Upper lobe of left lung (tissue), 4 donors: Measurements from ENCODE around the gene ACSBG1.

Experiments used
- EP300 ChIP-seq, 4 donors: sonication (generic); formaldehyde crosslinking; IDR thresholded peaks; one replicate each; pipeline ENCODE4 v1.5.1; 2017; ENCODE audit warnings: antibody characterized with exemption in 4 of 4, control low read depth in 2 of 4
- POLR2A ChIP-seq, 4 donors: fragments of 450-650 bp; IDR thresholded peaks; one replicate each; pipeline ENCODE4 v1.5.1; 2016 to 2017; ENCODE audit warnings: antibody characterized with exemption in 4 of 4, mild to moderate bottlenecking in 2 of 4
- TF ChIP-seq, protein P1 (sequence below), 6 experiments: fragments of 450-650 bp in 4 of 6; fragments of 200-600 bp in 2 of 6; sonication (generic) in 2 of 6; IDR thresholded peaks; one replicate each; pipeline ENCODE4 v1.5.1; 2016 to 2019; ENCODE audit warnings: antibody characterized with exemption in 6 of 6

DNA sequence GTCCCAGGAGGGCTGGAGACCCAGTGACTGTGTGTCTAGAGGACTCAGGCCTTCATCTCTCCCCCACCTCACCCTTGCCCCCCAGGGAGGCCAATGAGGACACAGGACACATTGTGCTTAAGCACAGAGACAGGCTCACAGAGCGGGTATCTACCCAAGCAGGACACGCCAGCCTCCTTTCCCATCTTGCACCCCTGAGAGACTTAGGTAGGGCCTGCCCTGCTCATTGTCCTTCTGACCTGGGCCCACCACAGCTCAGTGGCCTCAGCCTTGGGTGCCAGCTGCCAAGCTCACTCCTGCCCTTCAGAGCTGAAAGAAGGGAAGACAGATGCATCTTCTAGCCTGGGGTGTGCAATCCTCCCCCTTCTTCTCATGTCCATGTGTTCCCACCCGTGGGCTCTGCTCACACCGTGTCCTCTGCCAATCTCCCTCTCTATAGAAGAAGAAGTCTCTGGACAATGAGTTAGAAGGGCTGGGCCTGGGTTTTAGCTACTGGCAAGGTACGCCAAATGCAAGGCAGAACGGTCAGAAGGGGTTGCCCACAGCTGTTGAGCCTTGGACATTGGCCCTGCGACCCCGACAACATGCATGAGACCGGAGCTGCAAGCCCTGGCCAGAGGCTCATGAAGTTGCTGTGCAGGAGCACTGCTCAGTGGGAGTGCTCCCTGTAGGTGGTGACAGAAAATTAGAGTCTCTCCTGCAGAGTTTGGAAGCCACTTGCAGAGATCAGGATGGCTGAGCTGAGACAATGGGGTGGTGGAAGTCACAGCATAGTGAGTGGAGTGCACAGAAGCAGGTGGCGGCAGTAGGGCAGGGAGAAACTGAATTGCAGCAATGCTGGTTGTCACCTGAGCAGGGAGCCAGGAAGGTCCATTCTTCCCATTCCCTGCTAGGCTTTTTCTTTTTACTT lies 32.8 kb downstream of the ACSBG1 start:
- TF ChIP-seq, protein P1, sequence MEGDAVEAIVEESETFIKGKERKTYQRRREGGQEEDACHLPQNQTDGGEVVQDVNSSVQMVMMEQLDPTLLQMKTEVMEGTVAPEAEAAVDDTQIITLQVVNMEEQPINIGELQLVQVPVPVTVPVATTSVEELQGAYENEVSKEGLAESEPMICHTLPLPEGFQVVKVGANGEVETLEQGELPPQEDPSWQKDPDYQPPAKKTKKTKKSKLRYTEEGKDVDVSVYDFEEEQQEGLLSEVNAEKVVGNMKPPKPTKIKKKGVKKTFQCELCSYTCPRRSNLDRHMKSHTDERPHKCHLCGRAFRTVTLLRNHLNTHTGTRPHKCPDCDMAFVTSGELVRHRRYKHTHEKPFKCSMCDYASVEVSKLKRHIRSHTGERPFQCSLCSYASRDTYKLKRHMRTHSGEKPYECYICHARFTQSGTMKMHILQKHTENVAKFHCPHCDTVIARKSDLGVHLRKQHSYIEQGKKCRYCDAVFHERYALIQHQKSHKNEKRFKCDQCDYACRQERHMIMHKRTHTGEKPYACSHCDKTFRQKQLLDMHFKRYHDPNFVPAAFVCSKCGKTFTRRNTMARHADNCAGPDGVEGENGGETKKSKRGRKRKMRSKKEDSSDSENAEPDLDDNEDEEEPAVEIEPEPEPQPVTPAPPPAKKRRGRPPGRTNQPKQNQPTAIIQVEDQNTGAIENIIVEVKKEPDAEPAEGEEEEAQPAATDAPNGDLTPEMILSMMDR (IDR thresholded peaks at IDR 0.05): no peak
- TF ChIP-seq POLR2A (IDR thresholded peaks at IDR 0.05): no peak
- no peak for TF ChIP-seq EP300 (IDR thresholded peaks at IDR 0.05)
